Osteoblast (primary cell): ENCODE results near the gene CACNA1H. TPM values are rescaled to one million over a fixed set of nuclear protein-coding genes. Genes with fewer than 3 reads are reported as not detected.

Experiments used
- DNase-seq: peaks from one replicate; pipeline ENCODE4 v3.0.0; 2011; ENCODE audit warnings: low spot score, mixed read lengths; ENCODE audit not compliant: insufficient read length; ENCODE audit errors: missing footprints
- H2AFZ ChIP-seq: 2 replicates; pipeline ENCODE4 v1.6.0; 2011; ENCODE audit warnings: mild to moderate bottlenecking, low read length
- H3K27ac ChIP-seq: 2 replicates; pipeline ENCODE4 v1.5.1; 2011; ENCODE audit warnings: mild to moderate bottlenecking, low read depth, low read length, moderate library complexity
- H3K27me3 ChIP-seq: 2 replicates; pipeline ENCODE4 v1.6.0; 2012; ENCODE audit warnings: mild to moderate bottlenecking, control low read depth, inconsistent platforms, low read length, moderate library complexity; ENCODE audit not compliant: insufficient read depth
- H3K36me3 ChIP-seq: 2 replicates; pipeline ENCODE4 v1.5.1; 2011; ENCODE audit warnings: mild to moderate bottlenecking, low read length, control low read depth, moderate library complexity; ENCODE audit not compliant: insufficient read depth
- H3K4me1 ChIP-seq: 2 replicates; pipeline ENCODE4 v1.5.1; 2011; ENCODE audit warnings: mild to moderate bottlenecking, low read length, control low read depth, moderate library complexity; ENCODE audit not compliant: insufficient read depth
- H3K4me2 ChIP-seq: 2 replicates; pipeline ENCODE4 v1.6.0; 2011; ENCODE audit warnings: mild to moderate bottlenecking, low read length; ENCODE audit not compliant: insufficient read depth
- H3K4me3 ChIP-seq: fragments of 200-600 bp; sonication (generic); 3 replicates; pipeline ENCODE4 v1.5.1; 2012; ENCODE audit warnings: mild to moderate bottlenecking, low read length, inconsistent platforms; ENCODE audit not compliant: insufficient read depth
- H3K79me2 ChIP-seq: 2 replicates; pipeline ENCODE4 v1.6.0; 2012; ENCODE audit warnings: mild to moderate bottlenecking, low read length, control low read depth, inconsistent platforms; ENCODE audit not compliant: insufficient read depth
- H3K9me3 ChIP-seq: 2 replicates; pipeline ENCODE4 v1.5.1; 2011; ENCODE audit warnings: low read depth, low read length, control low read depth
- H4K20me1 ChIP-seq: 2 replicates; pipeline ENCODE4 v1.6.0; 2012; ENCODE audit warnings: mild to moderate bottlenecking, low read length, control low read depth; ENCODE audit not compliant: insufficient read depth
- CTCF ChIP-seq: IDR thresholded peaks from 2 replicates; pipeline ENCODE4 v1.5.1; 2011; ENCODE audit warnings: mild to moderate bottlenecking, low read depth, low read length, moderate library complexity; ENCODE audit errors: extremely low read depth
- total RNA-seq: library from RNA; depleted of rRNA; stranded (reverse); fragments of >200 nt; gene quantifications from 2 replicates; pipeline ENCODE4 v1.2.3, GENCODE V29; 2012

Gene CACNA1H
- total RNA-seq, 1 donor = under 0.01 TPM

- Histone ChIP-seq H4K20me1 (no peaks in the 10 kb centered on the region), H3K4me1 (no peaks in the 10 kb centered on the region), H3K36me3 (no peaks in the 10 kb centered on the region), H3K9me3 (no peaks in the 10 kb centered on the region), H3K4me3 (no peak overlapping the region), H3K27me3 (peaks cover 10% of the 10 kb centered on the region), H3K4me2 (no peak overlapping the region), H3K27ac (no peak overlapping the region), H2AFZ (no peak overlapping the region), H3K79me2 (no peaks in the 10 kb centered on the region)
- no peak for DNase-seq
- no peak for TF ChIP-seq CTCF
These were observed 26.9 kb upstream of the CACNA1H start for GRCh38 chr16:1126044-1126443.

GRCh38 chr16:1126586-1126985 lies 26.3 kb upstream of the CACNA1H start:
- Histone ChIP-seq H3K79me2 (no peaks in the 10 kb centered on the region), H3K4me1 (no peaks in the 10 kb centered on the region), H3K4me2 (no peak overlapping the region), H3K27me3 (peaks cover 6% of the 10 kb centered on the region), H3K9me3 (no peaks in the 10 kb centered on the region), H3K27ac (no peak overlapping the region), H3K4me3 (no peak overlapping the region), H3K36me3 (no peaks in the 10 kb centered on the region), H2AFZ (no peak overlapping the region), H4K20me1 (no peaks in the 10 kb centered on the region)
- DNase-seq = no peak
- TF ChIP-seq CTCF = no peak

GRCh38 chr16:1127101-1127500 lies 25.8 kb upstream of the CACNA1H start:
- no peaks in the 10 kb centered on the region for H4K20me1 ChIP-seq
- peaks cover under 1% of the 10 kb centered on the region for H3K27me3 ChIP-seq
- H2AFZ ChIP-seq = no peak overlapping the region

More at GRCh38 chr16:1127101-1127500, 25.8 kb upstream of the CACNA1H start:
- Histone ChIP-seq H3K4me2 (no peak overlapping the region), H3K4me3 (no peak overlapping the region), H3K4me1 (no peaks in the 10 kb centered on the region), H3K9me3 (no peaks in the 10 kb centered on the region), H3K36me3 (no peaks in the 10 kb centered on the region), H3K27ac (no peak overlapping the region), H3K79me2 (no peaks in the 10 kb centered on the region)
- no peak for TF ChIP-seq CTCF
- DNase-seq = no peak
